ENCODE data around the gene CDH4. TPM values are rescaled to one million over a fixed set of nuclear protein-coding genes. Genes with fewer than 3 reads are reported as not detected.

CDH4 gene
- total RNA-seq, 1 experiment from 2014 or later, result not detected

- Histone ChIP-seq H3K36me3 (ENCODE audit: control insufficient read depth, insufficient read depth, low read length) (no peaks in the 10 kb centered on the region), H3K27ac (ENCODE audit: low read length) (no peak overlapping the region), H3K4me3 (ENCODE audit: low read depth in 2 of 2, low read length in 2 of 2) (no peak overlapping the region), H3K4me1 (ENCODE audit: control insufficient read depth, insufficient read depth, low read length) (no peaks in the 10 kb centered on the region), H3K27me3 (ENCODE audit: control insufficient read depth, insufficient read depth, low read length) (peaks cover 7% of the 10 kb centered on the region), H3K9me3 (ENCODE audit: control insufficient read depth, insufficient read depth, low read depth, low read length) (no peaks in the 10 kb centered on the region)
- POLR2A ChIA-PET, result no interaction called here
- no peak for TF ChIP-seq TCF7L2 (IDR thresholded peaks at IDR 0.05; ENCODE audit: low read depth, low read length)
- intact Hi-C loops (cut with micrococcal nuclease; ENCODE audit: unreplicated experiment) (no loop called here), in situ Hi-C loops (cut with HindIII; ENCODE audit: low pct_unique_long_range_greater_than_20kb, low sequenced_read_pairs) (no loop called here)
- ATAC-seq (no peak), DNase-seq (ENCODE audit: low read depth, low spot score) (no peak)
- CTCF ChIA-PET, result interaction anchor here (0.7 kb wide), 1 partner anchor 371 kb away, joined by 3 read pairs; no protein-coding TSS in a partner anchor
- BruUV-seq (replicated peaks), result no TSS peak
Observed at GRCh38 chr20:61621035-61621730, 369.1 kb downstream of the CDH4 start.

DNA sequence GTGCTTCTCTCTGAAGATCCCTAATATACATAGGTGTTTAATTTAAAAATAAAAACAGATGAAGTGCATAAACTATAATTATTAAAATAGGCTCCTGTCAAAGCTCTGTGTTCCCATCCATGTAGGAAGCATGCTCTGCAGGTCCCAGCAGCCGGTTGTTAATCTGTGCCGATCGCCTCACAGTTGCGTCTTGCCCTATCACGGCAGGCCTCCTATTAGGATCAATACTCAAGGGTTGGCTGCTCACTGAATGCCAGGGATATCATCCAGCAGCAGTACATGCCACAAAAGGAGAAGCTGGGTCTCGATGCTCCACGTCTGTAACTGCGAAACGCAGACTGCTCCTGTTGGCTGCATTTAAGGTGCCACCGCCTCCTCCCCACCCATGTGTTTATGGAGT lies 369.8 kb downstream of the CDH4 start:
- no peaks in the 10 kb centered on the region for H3K4me1 ChIP-seq (ENCODE audit: control insufficient read depth, insufficient read depth, low read length)
- no peak overlapping the region for H3K27ac ChIP-seq (ENCODE audit: low read length)
- POLR2A ChIA-PET, result no interaction called here
- H3K9me3 ChIP-seq (ENCODE audit: control insufficient read depth, insufficient read depth, low read depth, low read length), result no peaks in the 10 kb centered on the region
- TF ChIP-seq TCF7L2 (IDR thresholded peaks at IDR 0.05; ENCODE audit: low read depth, low read length) (no peak), REST (IDR thresholded peaks at IDR 0.05; ENCODE audit: insufficient read depth in 1 of 2, low read depth in 2 of 2, low read length in 1 of 2) (no peak), SIN3A (IDR thresholded peaks at IDR 0.05; ENCODE audit: borderline replicate concordance, insufficient read depth, low read depth, low read length) (no peak), POLR2AphosphoS5 (IDR thresholded peaks at IDR 0.05; ENCODE audit: low read depth, low read length) (no peak)
- TF ChIP-seq, protein P1, sequence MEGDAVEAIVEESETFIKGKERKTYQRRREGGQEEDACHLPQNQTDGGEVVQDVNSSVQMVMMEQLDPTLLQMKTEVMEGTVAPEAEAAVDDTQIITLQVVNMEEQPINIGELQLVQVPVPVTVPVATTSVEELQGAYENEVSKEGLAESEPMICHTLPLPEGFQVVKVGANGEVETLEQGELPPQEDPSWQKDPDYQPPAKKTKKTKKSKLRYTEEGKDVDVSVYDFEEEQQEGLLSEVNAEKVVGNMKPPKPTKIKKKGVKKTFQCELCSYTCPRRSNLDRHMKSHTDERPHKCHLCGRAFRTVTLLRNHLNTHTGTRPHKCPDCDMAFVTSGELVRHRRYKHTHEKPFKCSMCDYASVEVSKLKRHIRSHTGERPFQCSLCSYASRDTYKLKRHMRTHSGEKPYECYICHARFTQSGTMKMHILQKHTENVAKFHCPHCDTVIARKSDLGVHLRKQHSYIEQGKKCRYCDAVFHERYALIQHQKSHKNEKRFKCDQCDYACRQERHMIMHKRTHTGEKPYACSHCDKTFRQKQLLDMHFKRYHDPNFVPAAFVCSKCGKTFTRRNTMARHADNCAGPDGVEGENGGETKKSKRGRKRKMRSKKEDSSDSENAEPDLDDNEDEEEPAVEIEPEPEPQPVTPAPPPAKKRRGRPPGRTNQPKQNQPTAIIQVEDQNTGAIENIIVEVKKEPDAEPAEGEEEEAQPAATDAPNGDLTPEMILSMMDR (IDR thresholded peaks at IDR 0.05), result no peak
- CTCF ChIA-PET, result interaction anchor here (0.7 kb wide), 1 partner anchor 372 kb away, joined by 3 read pairs; no protein-coding TSS in a partner anchor
- in situ Hi-C loops (cut with HindIII; ENCODE audit: low pct_unique_long_range_greater_than_20kb, low sequenced_read_pairs) (no loop called here), intact Hi-C loops (cut with micrococcal nuclease; ENCODE audit: unreplicated experiment) (no loop called here)
- no peaks in the 10 kb centered on the region for H3K36me3 ChIP-seq (ENCODE audit: control insufficient read depth, insufficient read depth, low read length)
- H3K27me3 ChIP-seq (ENCODE audit: control insufficient read depth, insufficient read depth, low read length), result peaks cover 7% of the 10 kb centered on the region
- no peak for DNase-seq (ENCODE audit: low read depth, low spot score)
- no TSS peak for BruUV-seq (replicated peaks)
- ATAC-seq, result no peak
- no peak overlapping the region for H3K4me3 ChIP-seq (ENCODE audit: low read depth in 2 of 2, low read length in 2 of 2)

GRCh38 chr20:61623451-61623850 lies 371.4 kb downstream of the CDH4 start:
- CTCF ChIA-PET, result no interaction called here
- H3K27ac ChIP-seq (ENCODE audit: low read length), result no peak overlapping the region
- peaks cover 7% of the 10 kb centered on the region for H3K27me3 ChIP-seq (ENCODE audit: control insufficient read depth, insufficient read depth, low read length)
- H3K4me1 ChIP-seq (ENCODE audit: control insufficient read depth, insufficient read depth, low read length), result no peaks in the 10 kb centered on the region
- H3K36me3 ChIP-seq (ENCODE audit: control insufficient read depth, insufficient read depth, low read length), result no peaks in the 10 kb centered on the region
- no peaks in the 10 kb centered on the region for H3K9me3 ChIP-seq (ENCODE audit: control insufficient read depth, insufficient read depth, low read depth, low read length)
- TF ChIP-seq POLR2AphosphoS5 (IDR thresholded peaks at IDR 0.05; ENCODE audit: low read depth, low read length) (no peak), REST (IDR thresholded peaks at IDR 0.05; ENCODE audit: insufficient read depth in 1 of 2, low read depth in 2 of 2, low read length in 1 of 2) (no peak)
- DNase-seq (ENCODE audit: low read depth, low spot score), result no peak
- no peak overlapping the region for H3K4me3 ChIP-seq (ENCODE audit: low read depth in 2 of 2, low read length in 2 of 2)
- in situ Hi-C loops (cut with HindIII; ENCODE audit: low pct_unique_long_range_greater_than_20kb, low sequenced_read_pairs), result no loop called here
- intact Hi-C loops (cut with micrococcal nuclease; ENCODE audit: unreplicated experiment), result no loop called here
- no peak for ATAC-seq
- BruUV-seq (replicated peaks), result no TSS peak
- POLR2A ChIA-PET, result no interaction called here
